ENCODE data around the gene EFCAB8.
"Not testable (repeated sequence)": the region's sequence is repeated elsewhere in the genome, so short reads cannot be mapped to it uniquely, and the experiment has no call there.

EFCAB8 gene

GRCh38 chr20:32842688-32843524, 15.8 kb upstream of the EFCAB8 start:
- DNase-seq: no peak

GRCh38 chr20:32845786-32846185, 12.9 kb upstream of the EFCAB8 start:
- DNase-seq: no peak

- no peak for DNase-seq
Measured at GRCh38 chr20:32846852-32847251, 11.9 kb upstream of the EFCAB8 start.

GRCh38 chr20:32847964-32848363, 10.8 kb upstream of the EFCAB8 start:
- no peak for DNase-seq

GRCh38 chr20:32848846-32849245, 9.9 kb upstream of the EFCAB8 start:
- no peak for DNase-seq

- DNase-seq: no peak
Measured at GRCh38 chr20:32849577-32849976, 9.1 kb upstream of the EFCAB8 start.

- DNase-seq: no peak
Measured at GRCh38 chr20:32855387-32855786, 3.3 kb upstream of the EFCAB8 start.

- no peak for DNase-seq
Measured at GRCh38 chr20:32858189-32858588, 534 bp upstream of the EFCAB8 start.

GRCh38 chr20:32861446-32861845, 2.7 kb downstream of the EFCAB8 start:
- no peak for DNase-seq

GRCh38 chr20:32869562-32869961, 10.8 kb downstream of the EFCAB8 start:
- no peak for DNase-seq

GRCh38 chr20:32870526-32870925, 11.8 kb downstream of the EFCAB8 start:
- not testable (repeated sequence) for DNase-seq

GRCh38 chr20:32870985-32871384, 12.3 kb downstream of the EFCAB8 start:
- DNase-seq: no peak

GRCh38 chr20:32871627-32872160, 13.0 kb downstream of the EFCAB8 start:
- no peak for DNase-seq

GRCh38 chr20:32872266-32872665, 13.5 kb downstream of the EFCAB8 start:
- no peak for DNase-seq

- DNase-seq: no peak
Measured at GRCh38 chr20:32875673-32876072, 16.9 kb downstream of the EFCAB8 start.

- no peak for DNase-seq
Measured at GRCh38 chr20:32877507-32877906, 18.8 kb downstream of the EFCAB8 start.

- no peak for DNase-seq
Measured at GRCh38 chr20:32878820-32879219, 20.1 kb downstream of the EFCAB8 start.

GRCh38 chr20:32879538-32879937, 20.8 kb downstream of the EFCAB8 start:
- no peak for DNase-seq

GRCh38 chr20:32880635-32881034, 21.9 kb downstream of the EFCAB8 start:
- no peak for DNase-seq

- no peak for DNase-seq
Measured at GRCh38 chr20:32883081-32883480, 24.4 kb downstream of the EFCAB8 start.

GRCh38 chr20:32885185-32885584, 26.5 kb downstream of the EFCAB8 start:
- no peak for DNase-seq

- no peak for DNase-seq
Measured at GRCh38 chr20:32885952-32886351, 27.2 kb downstream of the EFCAB8 start.

GRCh38 chr20:32886652-32887051, 27.9 kb downstream of the EFCAB8 start:
- no peak for DNase-seq

Measured in anterior cingulate cortex (tissue), 58 donors.